ENCODE data around the gene ZDHHC24.

Gene ZDHHC24

GRCh38 chr11:66505276-66505816, 40.5 kb downstream of the ZDHHC24 start:
- ATAC-seq, result no peak
- TF ChIP-seq POU6F1 (CRISPR knock-in tag; IDR thresholded peaks at IDR 0.05; ENCODE audit: borderline replicate concordance, low read depth) (no peak), GLIS3 (CRISPR knock-in tag; IDR thresholded peaks at IDR 0.05) (no peak), PPARA (CRISPR knock-in tag; IDR thresholded peaks at IDR 0.05; ENCODE audit: borderline replicate concordance) (no peak), PATZ1 (CRISPR knock-in tag; IDR thresholded peaks at IDR 0.05; ENCODE audit: borderline replicate concordance) (no peak)

- TF ChIP-seq BACH2 (CRISPR knock-in tag; IDR thresholded peaks at IDR 0.05; ENCODE audit: borderline replicate concordance), result no peak
- TF ChIP-seq OSR1 (CRISPR knock-in tag; IDR thresholded peaks at IDR 0.05), result no peak
- no peak for TF ChIP-seq POU6F1 (CRISPR knock-in tag; IDR thresholded peaks at IDR 0.05; ENCODE audit: borderline replicate concordance, low read depth)
- no peak for TF ChIP-seq GLIS3 (CRISPR knock-in tag; IDR thresholded peaks at IDR 0.05)
- TF ChIP-seq ESRRG (CRISPR knock-in tag; IDR thresholded peaks at IDR 0.05), result no peak
- no peak for TF ChIP-seq PPARA (CRISPR knock-in tag; IDR thresholded peaks at IDR 0.05; ENCODE audit: borderline replicate concordance)
- no peak for TF ChIP-seq CSDC2 (CRISPR knock-in tag; IDR thresholded peaks at IDR 0.05)
- TF ChIP-seq ISL1 (CRISPR knock-in tag; IDR thresholded peaks at IDR 0.05), result no peak
- no peak for ATAC-seq
Measured at GRCh38 chr11:66498506-66498905, 47.3 kb downstream of the ZDHHC24 start.

- TF ChIP-seq TSHZ2 (CRISPR knock-in tag; IDR thresholded peaks at IDR 0.05) (no peak), GLIS3 (CRISPR knock-in tag; IDR thresholded peaks at IDR 0.05) (no peak)
- no peak for ATAC-seq
Measured at GRCh38 chr11:66497206-66497605, 48.6 kb downstream of the ZDHHC24 start.

GRCh38 chr11:66495401-66495854, 50.4 kb downstream of the ZDHHC24 start:
- TF ChIP-seq CSRNP3 (CRISPR knock-in tag; IDR thresholded peaks at IDR 0.05) (no peak), ZNF8 (CRISPR knock-in tag; IDR thresholded peaks at IDR 0.05) (no peak), ZFP3 (CRISPR knock-in tag; IDR thresholded peaks at IDR 0.05) (no peak), ARNTL (CRISPR knock-in tag; IDR thresholded peaks at IDR 0.05; ENCODE audit: borderline replicate concordance, low read depth) (no peak), ZC3H10 (CRISPR knock-in tag; IDR thresholded peaks at IDR 0.05) (no peak), ISL1 (CRISPR knock-in tag; IDR thresholded peaks at IDR 0.05) (no peak), RARB (CRISPR knock-in tag; IDR thresholded peaks at IDR 0.05) (no peak), PATZ1 (CRISPR knock-in tag; IDR thresholded peaks at IDR 0.05; ENCODE audit: borderline replicate concordance) (no peak)
- no peak for ATAC-seq

Data from SK-N-SH treated with all-trans-retinoic acid at 6 μM for 48 hours (cell line).